GM19239 (cell line): ENCODE results near the gene SLC8A1.

Experiments
- DNase-seq: peaks from one replicate; pipeline ENCODE4 v3.0.0; 2011; ENCODE audit warnings: low spot score; ENCODE audit not compliant: insufficient read length
- FAIRE-seq: peaks from 2 replicates; lab custom pipeline; 2011; peaks lifted over from hg19 to GRCh38; lab: Jason Lieb, UNC

The SLC8A1 gene

GRCh38 chr2:40213071-40213470 is 238.8 kb downstream of the SLC8A1 start:
- FAIRE-seq (no peak), DNase-seq (no peak)

GRCh38 chr2:40210968-40211353 is 240.9 kb downstream of the SLC8A1 start:
- no peak for DNase-seq
- no peak for FAIRE-seq

GRCh38 chr2:40210344-40210967 is 241.4 kb downstream of the SLC8A1 start:
- FAIRE-seq, result no peak

GRCh38 chr2:40209761-40210160 is 242.1 kb downstream of the SLC8A1 start:
- no peak for DNase-seq
- no peak for FAIRE-seq

More at GRCh38 chr2:40210344-40210967, 241.4 kb downstream of the SLC8A1 start:
- no peak for DNase-seq

- FAIRE-seq (no peak), DNase-seq (no peak)
Observed at GRCh38 chr2:40208463-40208862, 243.4 kb downstream of the SLC8A1 start.

- FAIRE-seq (no peak), DNase-seq (no peak)
Observed at GRCh38 chr2:40204268-40204667, 247.6 kb downstream of the SLC8A1 start.

GRCh38 chr2:40202798-40203400 is 249.0 kb downstream of the SLC8A1 start:
- FAIRE-seq (no peak), DNase-seq (no peak)

GRCh38 chr2:40201425-40201824 is 250.5 kb downstream of the SLC8A1 start:
- FAIRE-seq, result no peak
- DNase-seq, result no peak

GRCh38 chr2:40200366-40200915 is 251.4 kb downstream of the SLC8A1 start:
- DNase-seq (no peak), FAIRE-seq (no peak)

GRCh38 chr2:40199771-40200170 is 252.1 kb downstream of the SLC8A1 start:
- DNase-seq (no peak), FAIRE-seq (no peak)

- DNase-seq (no peak), FAIRE-seq (no peak)
Observed at GRCh38 chr2:40197121-40197520, 254.8 kb downstream of the SLC8A1 start.

- no peak for DNase-seq
- FAIRE-seq, result no peak
Observed at GRCh38 chr2:40193670-40194026, 258.2 kb downstream of the SLC8A1 start.

- no peak for FAIRE-seq
Observed at GRCh38 chr2:40192864-40193669, 258.8 kb downstream of the SLC8A1 start.

GRCh38 chr2:40190457-40190856 is 261.4 kb downstream of the SLC8A1 start:
- FAIRE-seq (no peak), DNase-seq (no peak)

More at GRCh38 chr2:40192864-40193669, 258.8 kb downstream of the SLC8A1 start:
- no peak for DNase-seq

- DNase-seq (no peak), FAIRE-seq (no peak)
Observed at GRCh38 chr2:40189881-40190280, 262.0 kb downstream of the SLC8A1 start.

GRCh38 chr2:40187054-40187453 is 264.8 kb downstream of the SLC8A1 start:
- FAIRE-seq (no peak), DNase-seq (no peak)

- no peak for DNase-seq
- FAIRE-seq, result no peak
Observed at GRCh38 chr2:40184551-40184950, 267.3 kb downstream of the SLC8A1 start.

- FAIRE-seq, result no peak
- DNase-seq, result no peak
Observed at GRCh38 chr2:40181855-40182254, 270.0 kb downstream of the SLC8A1 start.

GRCh38 chr2:40179801-40180200 is 272.1 kb downstream of the SLC8A1 start:
- FAIRE-seq (no peak), DNase-seq (no peak)

- DNase-seq, result no peak
- no peak for FAIRE-seq
Observed at GRCh38 chr2:40178971-40179370, 272.9 kb downstream of the SLC8A1 start.

GRCh38 chr2:40178171-40178778 is 273.6 kb downstream of the SLC8A1 start:
- DNase-seq (no peak), FAIRE-seq (no peak)
